SK-N-SH (cell line): ENCODE results near the gene TP53AIP1.

Experiments used
- CTCF ChIP-seq: fragments of 200-600 bp; sonication (generic); IDR thresholded peaks from 2 replicates; pipeline ENCODE4 v1.6.1; 2017; ENCODE audit warnings: antibody characterized with exemption, mild to moderate bottlenecking, moderate library complexity
- EP300 ChIP-seq, 2 experiments: IDR thresholded peaks; 2 replicates each; pipeline versions ENCODE4 v1.4.0 to v1.6.1; 2012; ENCODE audit warnings: borderline replicate concordance in 1 of 2, low read depth in 1 of 2, low read length in 1 of 2
- GABPA ChIP-seq: IDR thresholded peaks from 2 replicates; pipeline ENCODE4 v1.4.0; 2012; ENCODE audit warnings: low read depth, mild to moderate bottlenecking
- MAX ChIP-seq: IDR thresholded peaks from 2 replicates; pipeline ENCODE4 v1.4.0; 2012; ENCODE audit warnings: low read depth
- PBX3 ChIP-seq: IDR thresholded peaks from 2 replicates; pipeline ENCODE4; 2012
- RXRA ChIP-seq: IDR thresholded peaks from 2 replicates; pipeline ENCODE4 v1.4.0; 2012; ENCODE audit warnings: low read depth, mild to moderate bottlenecking, borderline replicate concordance
- SIN3A ChIP-seq: IDR thresholded peaks from 2 replicates; pipeline ENCODE4 v1.6.1; 2012; ENCODE audit warnings: low read depth, mild to moderate bottlenecking, low read length, moderate library complexity, borderline replicate concordance
- SMC3 ChIP-seq: IDR thresholded peaks from 2 replicates; pipeline ENCODE4 v1.6.1; 2012; ENCODE audit warnings: low read depth, low read length, improper control_type of control experiment
- TAF1 ChIP-seq: IDR thresholded peaks from 2 replicates; pipeline ENCODE4 v1.6.1; 2012; ENCODE audit warnings: low read depth, mild to moderate bottlenecking, low read length, moderate library complexity, borderline replicate concordance

- TF ChIP-seq TAF1 = no peak
- no peak for TF ChIP-seq RXRA
- TF ChIP-seq SMC3 = no peak
- TF ChIP-seq CTCF = no peak
- TF ChIP-seq GABPA = no peak
- TF ChIP-seq SIN3A = no peak
- TF ChIP-seq EP300 (IDR thresholded peaks at IDR 0.05; ENCODE audit: borderline replicate concordance in 1 of 2, low read depth in 1 of 2, low read length in 1 of 2) = no peak
- no peak for TF ChIP-seq MAX
- no peak for TF ChIP-seq PBX3
These were observed 49.7 kb downstream of the TP53AIP1 start for GRCh38 chr11:128892866-128893565.
